Motor neuron (in vitro differentiated cells): ENCODE data around the gene RASGRP3. TPM values are rescaled to one million over a fixed set of nuclear protein-coding genes. Genes with fewer than 3 reads are reported as not detected.

Experiments
- ATAC-seq, 8 experiments: fragments of 200-7000 bp; cut with Tn5 transposase; replicated peaks in 6 of 8; 2 replicates each; pipeline ENCODE4 v1.8.0; 2021; ENCODE audit warnings: mild to moderate bottlenecking in 8 of 8, moderate library complexity in 8 of 8
- H3K27ac ChIP-seq, 2 donors: fragments of 250-450 bp; sonication (Bioruptor Pico); 2 replicates each; pipeline ENCODE4 v1.9.0; 2021; ENCODE audit warnings: antibody characterized with exemption in 2 of 2, mild to moderate bottlenecking in 2 of 2, moderate library complexity in 1 of 2
- H3K4me1 ChIP-seq, 2 donors: fragments of 250-450 bp; sonication (Bioruptor Pico); replicated peaks in 1 of 2; 2 replicates each; pipeline ENCODE4 v1.6.1; 2021; ENCODE audit warnings: antibody characterized with exemption in 2 of 2, mild to moderate bottlenecking in 2 of 2, moderate library complexity in 1 of 2
- H3K4me3 ChIP-seq, 5 donors: fragments of 250-450 bp; sonication (Bioruptor Pico); 2 replicates each; pipeline ENCODE4 v1.9.0; 2021; ENCODE audit warnings: antibody characterized with exemption in 5 of 5, mild to moderate bottlenecking in 5 of 5, moderate library complexity in 4 of 5
- WGBS, 10 experiments: fragments of 450-650 bp; shearing (Covaris generic); methylation state at CpG; one replicate each; pipeline ENCODE4 v1.0.0; 2022; 5-methylcytosine and 5-hydroxymethylcytosine counted together
- in situ Hi-C, 9 experiments: fragments of 400-800 bp; cut with MboI; loops; one replicate each; pipeline ENCODE4 v1.15.0; 2021; ENCODE audit warnings: low sequenced_read_pairs in 9 of 9, low pct_unique_long_range_greater_than_20kb in 2 of 9; ENCODE audit not compliant: unreplicated experiment in 9 of 9
- total RNA-seq, 8 experiments: library from RNA; unstranded; fragments of 300-600 nt; gene quantifications; 2 replicates each; pipeline versions ENCODE4 v1.2.3 to v1.2.4, GENCODE V29; 2022

Gene RASGRP3
- total RNA-seq, 8 experiments from 2014 or later = 0.42 to 4.2 (median 2.5) TPM

GRCh38 chr2:33467413-33467812 is 9.0 kb upstream of the RASGRP3 start:
- in situ Hi-C loops = no loop called here
- no peaks in the 10 kb centered on the region for H3K4me1 ChIP-seq
- no peak overlapping the region for H3K4me3 ChIP-seq
- 10 to 100% (median 77%) methylated on average over 1 to 3 of the region's 3 CpGs; no CpG with 5 or more reads in 2 of the 10 experiments for WGBS, 10 experiments
- no peak overlapping the region for H3K27ac ChIP-seq
- ATAC-seq = no peak

- WGBS, 10 experiments = 70 to 100% (median 91%) methylated on average over 1 to 5 of the region's 5 CpGs
Observed at GRCh38 chr2:33469238-33469637, 7.2 kb upstream of the RASGRP3 start.

GRCh38 chr2:33475224-33476130 is 972 bp upstream of the RASGRP3 start:
- 12 to 70% (median 36%) methylated on average over 1 to 15 of the region's 15 CpGs; no CpG with 5 or more reads in 1 of the 10 experiments for WGBS, 10 experiments
- ATAC-seq = peak; percentile 61 to 81 (median 74)
- in situ Hi-C loops = no loop called here
- Histone ChIP-seq H3K4me1 (peaks cover 3 to 13% of the 10 kb centered on the region in 2 donors), H3K4me3 (peak overlapping the region; percentile 16 to 36 (median 31)), H3K27ac (peak overlapping the region in 1 of 2 donors; percentile 3)

More at GRCh38 chr2:33469238-33469637, 7.2 kb upstream of the RASGRP3 start:
- ATAC-seq = no peak
- Histone ChIP-seq H3K4me3 (no peak overlapping the region), H3K27ac (no peak overlapping the region), H3K4me1 (no peaks in the 10 kb centered on the region)
- in situ Hi-C loops = no loop called here

- H3K4me1 ChIP-seq = peaks cover 3 to 13% of the 10 kb centered on the region in 2 donors
- H3K4me3 ChIP-seq = peak overlapping the region in 2 of 5 donors; percentile 35 to 36
- 0 to 88% (median 53%) methylated on average over 1 to 4 of the region's 4 CpGs; no CpG with 5 or more reads in 1 of the 10 experiments for WGBS, 10 experiments
- in situ Hi-C loops = no loop called here
- H3K27ac ChIP-seq = no peak overlapping the region
- ATAC-seq = no peak
Observed at GRCh38 chr2:33476793-33477190, 343 bp downstream of the RASGRP3 start.

GRCh38 chr2:33477473-33478468 is 1.3 kb downstream of the RASGRP3 start:
- 50 to 90% (median 73%) methylated on average over 2 to 18 of the region's 20 CpGs for WGBS, 10 experiments
- Histone ChIP-seq H3K4me3 (no peak overlapping the region), H3K4me1 (peaks cover 3 to 13% of the 10 kb centered on the region in 2 donors), H3K27ac (no peak overlapping the region)
- in situ Hi-C loops = no loop called here
- no peak for ATAC-seq

GRCh38 chr2:33478968-33479731 is 2.7 kb downstream of the RASGRP3 start:
- in situ Hi-C loops = no loop called here
- peaks cover 3 to 13% of the 10 kb centered on the region in 2 donors for H3K4me1 ChIP-seq
- no peak for ATAC-seq
- H3K27ac ChIP-seq = no peak overlapping the region
- 55 to 100% (median 85%) methylated on average over 1 to 7 of the region's 9 CpGs; no CpG with 5 or more reads in 3 of the 10 experiments for WGBS, 10 experiments
- no peak overlapping the region for H3K4me3 ChIP-seq

- H3K27ac ChIP-seq = no peak overlapping the region
- H3K4me3 ChIP-seq = no peak overlapping the region
- H3K4me1 ChIP-seq = peaks cover 0 to under 1% of the 10 kb centered on the region in 2 donors
- in situ Hi-C loops = no loop called here
- WGBS, 10 experiments = 0 to 100% (median 80%) methylated on average over 1 to 2 of the region's 2 CpGs; no CpG with 5 or more reads in 1 of the 10 experiments
- no peak for ATAC-seq
Observed at GRCh38 chr2:33482518-33482917, 6.1 kb downstream of the RASGRP3 start.

- in situ Hi-C loops = no loop called here
- Histone ChIP-seq H3K27ac (no peak overlapping the region), H3K4me1 (no peaks in the 10 kb centered on the region), H3K4me3 (no peak overlapping the region)
- ATAC-seq = no peak
- 25 to 94% (median 80%) methylated on average over 1 to 2 of the region's 2 CpGs for WGBS, 10 experiments
Observed at GRCh38 chr2:33484042-33484621, 7.7 kb downstream of the RASGRP3 start.

- H3K4me1 ChIP-seq = no peaks in the 10 kb centered on the region
- 80 to 100% (median 100%) methylated on average over 1 to 2 of the region's 2 CpGs; no CpG with 5 or more reads in 7 of the 10 experiments for WGBS, 10 experiments
- in situ Hi-C loops = no loop called here
- H3K27ac ChIP-seq = no peak overlapping the region
- no peak for ATAC-seq
- no peak overlapping the region for H3K4me3 ChIP-seq
Observed at GRCh38 chr2:33485051-33485450, 8.6 kb downstream of the RASGRP3 start.

GRCh38 chr2:33486544-33486943 is 10.1 kb downstream of the RASGRP3 start:
- H3K4me3 ChIP-seq = no peak overlapping the region
- in situ Hi-C loops = no loop called here
- WGBS, 10 experiments = 38 to 92% (median 73%) methylated on average over 1 to 3 of the region's 3 CpGs; no CpG with 5 or more reads in 2 of the 10 experiments
- H3K27ac ChIP-seq = no peak overlapping the region
- H3K4me1 ChIP-seq = no peaks in the 10 kb centered on the region
- ATAC-seq = no peak

GRCh38 chr2:33488178-33488690 is 11.8 kb downstream of the RASGRP3 start:
- ATAC-seq = no peak
- H3K27ac ChIP-seq = no peak overlapping the region
- in situ Hi-C loops = no loop called here
- 0 to 100% (median 36%) methylated on average over 1 to 2 of the region's 2 CpGs; no CpG with 5 or more reads in 1 of the 10 experiments for WGBS, 10 experiments
- no peaks in the 10 kb centered on the region for H3K4me1 ChIP-seq
- H3K4me3 ChIP-seq = no peak overlapping the region
